Neural progenitor cell (in vitro differentiated cells): ENCODE results near the gene SUSD1. TPM values are rescaled to one million over a fixed set of nuclear protein-coding genes. Genes with fewer than 3 reads are reported as not detected.

ENCODE experiments used
- DNase-seq: peaks from one replicate; pipeline ENCODE4 v3.0.0-alpha.2; 2016; ENCODE audit warnings: low spot score
- H2AFZ ChIP-seq: fragments of 200-600 bp; sonication (generic); replicated peaks from 2 replicates; pipeline ENCODE4 v1.6.1; 2016; ENCODE audit warnings: antibody characterized with exemption
- H3F3A ChIP-seq: fragments of 200-600 bp; sonication (generic); 2 replicates; pipeline ENCODE4 v1.6.1; 2016; ENCODE audit warnings: antibody characterized with exemption, low read depth
- H3K27ac ChIP-seq: fragments of 200-600 bp; sonication (generic); 2 replicates; pipeline ENCODE4 v1.5.1; 2016; ENCODE audit warnings: mild to moderate bottlenecking
- H3K27me3 ChIP-seq: fragments of 200-600 bp; sonication (generic); 2 replicates; pipeline ENCODE4 v1.6.1; 2016; ENCODE audit warnings: mild to moderate bottlenecking, moderate library complexity
- H3K36me3 ChIP-seq: fragments of 200-600 bp; sonication (generic); 2 replicates; pipeline ENCODE4 v1.5.1; 2016
- H3K4me1 ChIP-seq: fragments of 200-600 bp; sonication (generic); 2 replicates; pipeline ENCODE4 v1.6.1; 2016; ENCODE audit warnings: mixed run types
- H3K4me2 ChIP-seq: fragments of 200-600 bp; sonication (generic); 2 replicates; pipeline ENCODE4 v1.6.1; 2016
- H3K4me3 ChIP-seq: fragments of 200-600 bp; sonication (generic); 2 replicates; pipeline ENCODE4 v1.5.1; 2016
- H3K79me2 ChIP-seq: fragments of 200-600 bp; sonication (generic); 2 replicates; pipeline ENCODE4 v1.6.1; 2016; ENCODE audit warnings: low read depth
- H3K9ac ChIP-seq: fragments of 200-600 bp; sonication (generic); 2 replicates; pipeline ENCODE4 v1.6.1; 2016
- H3K9me3 ChIP-seq: fragments of 200-600 bp; sonication (generic); 2 replicates; pipeline ENCODE4 v1.5.1; 2016; ENCODE audit warnings: low read depth
- H4K20me1 ChIP-seq: fragments of 200-600 bp; sonication (generic); 2 replicates; pipeline ENCODE4 v1.6.1; 2016; ENCODE audit warnings: low read depth
- H3K27ac Mint-ChIP-seq: 3 replicates; pipeline ENCODE4 v1.8.0; 2021; ENCODE audit warnings: mixed read lengths
- H3K27me3 Mint-ChIP-seq: 2 replicates; pipeline ENCODE4 v1.8.0; 2022; ENCODE audit warnings: low read depth, mild to moderate bottlenecking, inconsistent platforms, moderate library complexity, mixed read lengths; ENCODE audit not compliant: insufficient read depth
- H3K36me3 Mint-ChIP-seq: 3 replicates; pipeline ENCODE4 v1.8.0; 2021; ENCODE audit warnings: mixed read lengths
- H3K4me1 Mint-ChIP-seq: 3 replicates; pipeline ENCODE4 v1.8.0; 2021; ENCODE audit warnings: mixed read lengths
- H3K4me3 Mint-ChIP-seq: 3 replicates; pipeline ENCODE4 v1.8.0; 2021; ENCODE audit warnings: mild to moderate bottlenecking, moderate library complexity, mixed read lengths
- H3K9me3 Mint-ChIP-seq: 3 replicates; pipeline ENCODE4 v1.8.0; 2020; ENCODE audit warnings: mixed read lengths
- EZH2 ChIP-seq: fragments of 200-600 bp; sonication (generic); IDR thresholded peaks from 2 replicates; pipeline ENCODE4 v1.6.1; 2017; ENCODE audit warnings: antibody characterized with exemption, mild to moderate bottlenecking, moderate library complexity
- EZH2phosphoT487 ChIP-seq: fragments of 200-600 bp; sonication (generic); IDR thresholded peaks from 2 replicates; pipeline ENCODE4 v1.6.1; 2017; ENCODE audit warnings: antibody characterized with exemption
- total RNA-seq: library from RNA; depleted of rRNA; stranded (reverse); fragments of >200 nt; gene quantifications from 2 replicates; pipeline ENCODE4 v1.2.3, GENCODE V29; 2015; ENCODE audit warnings: low replicate concordance
- TF ChIP-seq, protein P1 (sequence below): fragments of 200-600 bp; sonication (generic); IDR thresholded peaks from 2 replicates; pipeline ENCODE4 v1.5.1; 2017; ENCODE audit warnings: antibody characterized with exemption, mild to moderate bottlenecking

SUSD1 gene
- total RNA-seq, 1 donor from 2014 or later, result 12.0 TPM

DNA sequence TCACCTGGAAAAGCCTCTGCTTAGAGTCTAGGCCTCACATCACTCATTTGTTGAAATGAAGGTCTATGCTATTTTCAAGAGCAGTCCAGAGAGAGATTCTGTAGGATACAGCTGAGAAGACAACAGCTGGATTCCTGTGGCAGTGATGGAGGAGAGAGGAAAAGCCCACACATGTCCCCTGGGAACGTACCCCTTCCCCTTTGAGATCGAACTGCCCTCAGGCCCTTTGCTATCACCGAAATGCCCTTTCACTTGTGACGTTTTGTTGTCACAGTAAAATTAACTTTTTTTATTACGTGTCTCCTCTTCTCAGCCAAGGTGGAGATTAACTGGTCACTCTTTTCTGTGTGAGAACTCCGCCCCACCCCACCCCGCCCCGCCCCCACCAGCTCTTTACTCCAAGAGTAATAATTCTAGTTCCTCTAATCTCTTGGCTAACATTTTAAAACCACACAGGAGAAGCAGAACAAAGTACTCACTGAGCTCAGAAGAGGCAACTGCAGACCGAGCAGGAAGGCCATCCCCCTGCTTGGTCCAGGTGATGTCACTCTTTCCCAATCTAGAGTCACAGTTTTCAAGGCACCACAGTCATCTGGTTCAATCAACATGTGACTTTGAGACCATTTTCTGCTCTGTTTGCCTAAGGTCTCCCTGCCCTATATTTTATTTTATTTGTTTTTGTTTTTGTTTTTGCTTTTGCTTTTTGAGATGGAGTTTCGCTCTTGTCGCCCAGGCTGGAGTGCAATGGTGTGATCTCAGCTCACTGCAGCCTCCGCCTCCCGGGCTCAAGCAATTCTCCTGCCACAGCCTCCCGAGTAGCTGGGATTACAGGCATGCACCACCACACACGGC is 105.6 kb downstream of the SUSD1 start:
- H2AFZ ChIP-seq, result no peak overlapping the region
- Mint-ChIP-seq H3K36me3 (no peaks in the 10 kb centered on the region), H3K9me3 (peaks cover 2% of the 10 kb centered on the region), H3K4me3 (no peak overlapping the region), H3K27ac (no peak overlapping the region), H3K4me1 (peaks cover 11% of the 10 kb centered on the region), H3K27me3 (no peaks in the 10 kb centered on the region)
- H3K4me1 ChIP-seq, result no peaks in the 10 kb centered on the region
- H3K4me3 ChIP-seq, result no peak overlapping the region
- no peaks in the 10 kb centered on the region for H3K27me3 ChIP-seq
- H3K79me2 ChIP-seq, result no peaks in the 10 kb centered on the region
- H3K36me3 ChIP-seq, result no peaks in the 10 kb centered on the region
- no peaks in the 10 kb centered on the region for H3F3A ChIP-seq
- H3K27ac ChIP-seq, result no peak overlapping the region
- no peak overlapping the region for H3K9ac ChIP-seq
- TF ChIP-seq EZH2phosphoT487 (no peak), EZH2 (no peak)
- TF ChIP-seq, protein P1, sequence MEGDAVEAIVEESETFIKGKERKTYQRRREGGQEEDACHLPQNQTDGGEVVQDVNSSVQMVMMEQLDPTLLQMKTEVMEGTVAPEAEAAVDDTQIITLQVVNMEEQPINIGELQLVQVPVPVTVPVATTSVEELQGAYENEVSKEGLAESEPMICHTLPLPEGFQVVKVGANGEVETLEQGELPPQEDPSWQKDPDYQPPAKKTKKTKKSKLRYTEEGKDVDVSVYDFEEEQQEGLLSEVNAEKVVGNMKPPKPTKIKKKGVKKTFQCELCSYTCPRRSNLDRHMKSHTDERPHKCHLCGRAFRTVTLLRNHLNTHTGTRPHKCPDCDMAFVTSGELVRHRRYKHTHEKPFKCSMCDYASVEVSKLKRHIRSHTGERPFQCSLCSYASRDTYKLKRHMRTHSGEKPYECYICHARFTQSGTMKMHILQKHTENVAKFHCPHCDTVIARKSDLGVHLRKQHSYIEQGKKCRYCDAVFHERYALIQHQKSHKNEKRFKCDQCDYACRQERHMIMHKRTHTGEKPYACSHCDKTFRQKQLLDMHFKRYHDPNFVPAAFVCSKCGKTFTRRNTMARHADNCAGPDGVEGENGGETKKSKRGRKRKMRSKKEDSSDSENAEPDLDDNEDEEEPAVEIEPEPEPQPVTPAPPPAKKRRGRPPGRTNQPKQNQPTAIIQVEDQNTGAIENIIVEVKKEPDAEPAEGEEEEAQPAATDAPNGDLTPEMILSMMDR, result no peak
- no peaks in the 10 kb centered on the region for H3K9me3 ChIP-seq
- DNase-seq, result no peak
- no peak overlapping the region for H3K4me2 ChIP-seq
- no peaks in the 10 kb centered on the region for H4K20me1 ChIP-seq

GRCh38 chr9:112065806-112066606 is 109.1 kb downstream of the SUSD1 start:
- no peak overlapping the region for H3K4me3 Mint-ChIP-seq
- no peak for TF ChIP-seq EZH2phosphoT487
- TF ChIP-seq, protein P1, result no peak
- Histone ChIP-seq H3K36me3 (no peaks in the 10 kb centered on the region), H2AFZ (no peak overlapping the region), H3K9me3 (no peaks in the 10 kb centered on the region), H3K79me2 (no peaks in the 10 kb centered on the region), H4K20me1 (no peaks in the 10 kb centered on the region), H3F3A (no peaks in the 10 kb centered on the region), H3K27ac (no peak overlapping the region), H3K4me1 (no peaks in the 10 kb centered on the region), H3K27me3 (no peaks in the 10 kb centered on the region), H3K9ac (no peak overlapping the region), H3K4me2 (no peak overlapping the region), H3K4me3 (no peak overlapping the region)
- H3K9me3 Mint-ChIP-seq, result peaks cover 5% of the 10 kb centered on the region
- H3K4me1 Mint-ChIP-seq, result peaks cover 8% of the 10 kb centered on the region
- no peaks in the 10 kb centered on the region for H3K27me3 Mint-ChIP-seq
- no peak for DNase-seq
- H3K36me3 Mint-ChIP-seq, result no peaks in the 10 kb centered on the region
- H3K27ac Mint-ChIP-seq, result no peak overlapping the region

GRCh38 chr9:112064871-112065270 is 110.2 kb downstream of the SUSD1 start:
- Mint-ChIP-seq H3K9me3 (peaks cover 5% of the 10 kb centered on the region), H3K27me3 (no peaks in the 10 kb centered on the region), H3K4me1 (peaks cover 8% of the 10 kb centered on the region), H3K36me3 (no peaks in the 10 kb centered on the region), H3K4me3 (no peak overlapping the region), H3K27ac (no peak overlapping the region)
- Histone ChIP-seq H3K9ac (no peak overlapping the region), H4K20me1 (no peaks in the 10 kb centered on the region), H3K79me2 (no peaks in the 10 kb centered on the region), H3K36me3 (no peaks in the 10 kb centered on the region), H3K27me3 (no peaks in the 10 kb centered on the region), H3K9me3 (no peaks in the 10 kb centered on the region), H3K4me1 (no peaks in the 10 kb centered on the region), H3F3A (no peaks in the 10 kb centered on the region), H2AFZ (no peak overlapping the region), H3K4me2 (no peak overlapping the region), H3K27ac (no peak overlapping the region), H3K4me3 (no peak overlapping the region)
- no peak for DNase-seq
- TF ChIP-seq, protein P1, result no peak
- TF ChIP-seq EZH2 (no peak), EZH2phosphoT487 (no peak)
